ENCODE results near the gene DENND5B.

The DENND5B gene

GRCh38 chr12:31423405-31423804 lies 167.5 kb downstream of the DENND5B start:
- no peak for TF ChIP-seq CTCF (IDR thresholded peaks at IDR 0.05)

DNA sequence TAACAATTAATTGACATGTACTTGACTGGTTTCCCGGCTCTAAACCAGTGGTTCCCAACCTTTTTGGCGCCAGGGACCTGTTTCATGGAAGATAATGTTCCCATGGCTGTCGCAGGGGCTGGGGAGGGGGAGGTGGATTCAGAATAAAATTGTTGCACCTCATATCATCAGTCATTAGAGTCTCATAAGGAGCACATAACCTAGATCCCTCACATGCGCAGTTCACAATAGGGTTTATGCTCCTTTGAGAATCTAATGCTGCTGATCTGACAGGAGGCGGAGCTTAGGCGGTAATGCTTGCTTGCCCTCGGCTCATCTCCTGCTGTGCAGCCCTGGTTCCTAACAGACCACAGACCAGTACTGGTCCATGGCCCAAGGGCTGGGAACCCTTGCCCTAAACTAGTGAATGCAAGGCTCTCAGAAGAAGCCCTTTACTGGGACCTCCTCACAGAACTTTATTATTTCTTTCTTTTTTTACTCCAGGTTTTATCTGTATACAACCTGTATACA lies 178.6 kb downstream of the DENND5B start:
- no peak for TF ChIP-seq CTCF (IDR thresholded peaks at IDR 0.05)

DNA sequence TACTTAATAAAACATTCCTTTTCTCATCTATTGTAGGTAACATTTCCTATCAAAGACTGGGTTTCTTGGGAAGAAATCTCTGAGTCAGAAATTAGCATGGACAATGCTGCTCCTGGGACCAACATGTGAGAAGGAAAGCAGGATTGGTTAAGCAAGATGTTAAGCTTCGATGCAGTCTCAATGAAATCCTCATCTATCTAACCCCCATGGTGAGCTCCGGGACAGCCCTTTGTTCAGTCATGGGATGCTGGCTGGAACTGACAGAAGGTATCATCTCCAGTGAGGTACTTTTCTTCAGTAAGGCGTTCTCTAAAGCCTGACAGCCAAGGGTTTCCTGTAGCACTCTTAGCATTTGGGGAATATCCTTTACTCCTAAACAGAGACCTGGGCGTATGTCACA lies 182.2 kb downstream of the DENND5B start:
- no peak for TF ChIP-seq CTCF (IDR thresholded peaks at IDR 0.05)

- TF ChIP-seq CTCF (IDR thresholded peaks at IDR 0.05), result no peak
Measured at GRCh38 chr12:31407562-31407961, 183.4 kb downstream of the DENND5B start.

GRCh38 chr12:31406345-31406744 lies 184.6 kb downstream of the DENND5B start:
- no peak for TF ChIP-seq CTCF (IDR thresholded peaks at IDR 0.05)

GRCh38 chr12:31405021-31405420 lies 185.9 kb downstream of the DENND5B start:
- no peak for TF ChIP-seq CTCF (IDR thresholded peaks at IDR 0.05)

- TF ChIP-seq CTCF (IDR thresholded peaks at IDR 0.05), result peak; percentile 94
Measured at GRCh38 chr12:31403099-31403607, 187.8 kb downstream of the DENND5B start.

DNA sequence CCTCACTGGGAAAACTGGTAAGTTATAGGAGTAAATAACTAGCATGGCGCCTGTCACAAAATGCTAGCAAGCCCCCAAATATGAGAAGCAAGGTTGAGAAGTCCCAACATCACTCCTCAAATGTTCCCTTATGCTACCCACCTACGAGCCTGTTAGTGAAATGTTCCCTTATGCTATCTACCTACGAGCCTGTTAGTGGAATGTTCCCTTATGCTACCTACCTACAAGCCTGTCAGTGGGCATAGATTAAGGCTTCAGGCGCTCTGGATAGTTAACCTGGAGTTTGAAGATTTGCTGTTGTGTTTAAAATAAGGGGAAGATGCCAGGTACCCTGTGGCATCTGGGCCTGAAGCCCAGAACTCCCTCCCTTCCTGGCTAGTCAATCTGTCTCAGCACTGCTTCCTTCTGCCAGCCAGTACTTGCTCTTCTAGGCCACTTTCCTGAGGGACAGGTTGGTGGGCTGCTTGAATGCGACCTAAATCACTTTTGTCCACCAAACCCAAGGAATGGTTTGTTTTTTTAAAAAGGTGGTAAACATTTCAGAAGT lies 197.9 kb downstream of the DENND5B start:
- no peak for TF ChIP-seq CTCF (IDR thresholded peaks at IDR 0.05)

All from LNCAP (cell line).